Activated CD4-positive, CD25-positive, alpha-beta regulatory T cell treated with anti-CD3 and anti-CD28 coated beads, Interleukin-2, amount 50 U/mL, for 24 hours (primary cell): ENCODE measurements around the gene CD276.

ENCODE experiments used
- ATAC-seq, 2 donors: fragments of 150-1000 bp; cut with Tn5 transposase; one replicate each; pipeline ENCODE4 v1.10.0; 2021; ENCODE audit warnings: mild to moderate bottlenecking in 1 of 2, moderate library complexity in 1 of 2

The CD276 gene

GRCh38 chr15:73748730-73749129, 64.5 kb downstream of the CD276 start:
- ATAC-seq: no peak

- no peak for ATAC-seq
Measured at GRCh38 chr15:73749533-73749932, 65.3 kb downstream of the CD276 start.

DNA sequence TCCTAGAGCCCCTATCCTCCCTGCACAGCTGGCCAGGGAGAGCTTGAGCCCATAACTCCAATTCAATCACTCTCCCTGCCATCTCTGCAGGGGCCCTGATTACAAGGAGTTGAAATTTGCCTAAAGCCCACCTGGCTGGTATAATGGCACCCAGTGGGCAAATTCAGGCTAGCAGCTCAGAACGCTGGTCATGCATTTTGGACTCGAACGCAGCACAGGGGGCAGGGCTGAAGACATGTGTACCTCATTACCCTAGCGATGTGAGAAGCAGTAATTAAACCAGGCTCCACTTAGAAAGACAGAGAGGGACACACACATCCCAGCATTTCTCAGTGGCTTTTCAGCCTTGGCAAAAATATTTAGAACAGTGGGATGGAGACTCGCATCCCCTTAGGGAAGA, 65.8 kb downstream of the CD276 start:
- ATAC-seq: no peak

- ATAC-seq: no peak
Measured at GRCh38 chr15:73750438-73750837, 66.3 kb downstream of the CD276 start.

- no peak for ATAC-seq
Measured at GRCh38 chr15:73750951-73751350, 66.8 kb downstream of the CD276 start.

DNA sequence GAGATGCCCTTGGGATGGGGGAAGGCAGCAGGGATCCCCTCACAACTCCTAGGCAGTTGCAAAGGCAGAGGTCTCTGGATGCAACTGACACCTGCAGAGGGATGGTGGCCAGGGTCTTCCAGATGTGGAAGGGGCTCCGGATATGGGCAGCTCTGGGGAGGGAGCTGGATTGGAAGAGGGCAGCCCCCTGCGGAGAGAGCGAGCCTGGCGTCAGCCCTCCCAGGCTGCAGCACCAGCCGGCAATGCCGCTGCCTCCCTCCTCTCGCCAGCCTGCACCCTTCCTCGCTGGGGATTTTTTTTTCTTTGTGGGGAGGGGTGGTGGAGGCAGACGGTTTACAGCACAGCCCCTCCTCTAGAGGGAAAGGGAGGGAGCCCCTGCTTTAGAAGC, 67.3 kb downstream of the CD276 start:
- ATAC-seq: no peak

- ATAC-seq: no peak
Measured at GRCh38 chr15:73751899-73752805, 68.0 kb downstream of the CD276 start.

DNA sequence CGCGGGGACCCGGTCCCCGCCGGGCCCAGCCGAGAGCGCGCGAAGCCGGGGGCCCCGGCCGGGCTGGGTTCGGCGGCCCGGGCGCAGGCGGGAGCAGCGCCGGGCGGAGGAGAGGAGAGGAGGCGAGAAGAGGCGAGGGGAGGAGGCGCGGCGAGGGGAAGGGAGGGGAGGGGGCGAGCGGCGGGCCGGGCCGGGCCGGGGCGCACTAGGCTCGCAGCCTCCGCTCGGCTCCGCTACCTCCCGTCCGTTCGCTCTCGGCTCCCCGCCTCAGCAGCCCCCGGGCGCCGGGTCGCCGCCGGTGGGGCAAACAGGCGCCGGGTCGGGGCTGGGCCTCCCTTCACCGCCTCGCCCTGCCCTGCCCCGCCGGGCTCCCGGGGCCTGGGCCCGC, 68.6 kb downstream of the CD276 start:
- no peak for ATAC-seq

GRCh38 chr15:73753250-73754130, 69.3 kb downstream of the CD276 start, which contains the start of gene INSYN1:
Gene INSYN1 (minus strand): TSS chr15:73753351. CDS start chr15:73751130, 2,221 bp downstream.
- no peak for ATAC-seq

GRCh38 chr15:73754461-73754860, 70.3 kb downstream of the CD276 start:
- ATAC-seq: no peak

- ATAC-seq: no peak
Measured at GRCh38 chr15:73755481-73755880, 71.3 kb downstream of the CD276 start.

GRCh38 chr15:73755946-73756345, 71.8 kb downstream of the CD276 start:
- no peak for ATAC-seq

DNA sequence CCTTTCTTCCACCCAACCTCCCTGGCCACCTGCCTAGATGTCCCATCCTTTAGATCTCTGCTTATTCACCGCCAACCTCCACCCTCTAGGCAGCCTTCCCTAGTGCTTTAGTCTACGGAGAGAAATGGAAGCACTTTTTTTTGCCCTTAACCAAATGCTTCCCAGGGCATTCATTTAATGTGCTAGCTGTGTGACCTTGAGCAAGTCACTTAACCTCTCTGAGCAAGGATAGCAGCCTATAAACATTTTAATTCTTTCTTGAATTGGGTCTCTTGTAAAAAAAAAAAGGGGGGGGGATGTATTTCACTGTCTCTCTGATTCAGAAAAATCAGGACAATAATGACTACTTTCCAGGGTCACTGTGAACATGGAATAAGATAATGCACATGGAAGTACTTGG, 72.2 kb downstream of the CD276 start:
- ATAC-seq: no peak

DNA sequence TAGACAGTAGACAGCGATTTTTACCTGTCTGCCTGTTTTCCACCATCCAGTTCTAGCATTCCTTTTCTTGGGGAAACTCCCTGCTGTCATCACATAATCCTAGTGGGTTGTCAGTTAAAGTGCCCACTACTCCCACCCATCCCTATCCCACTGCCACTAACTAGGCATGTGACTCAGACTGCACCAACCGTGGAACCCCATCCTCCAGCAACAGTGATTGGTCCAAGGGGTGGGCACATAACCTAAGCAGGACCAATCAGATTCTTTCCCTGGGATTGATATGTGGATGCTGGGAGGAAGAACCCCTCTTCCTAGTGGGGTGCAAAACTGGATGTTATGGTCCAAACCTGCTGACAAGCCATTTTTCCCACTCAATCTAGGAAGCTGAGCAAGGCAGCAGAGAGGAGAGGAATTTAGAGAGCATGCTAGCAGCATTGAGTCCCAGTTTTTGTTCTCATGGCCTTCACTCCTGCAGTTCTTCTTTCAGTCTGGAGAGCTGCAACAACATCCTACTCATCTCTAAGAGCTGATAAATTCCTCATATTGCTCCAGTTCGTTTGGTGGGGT, 72.8 kb downstream of the CD276 start:
- ATAC-seq: no peak

- no peak for ATAC-seq
Measured at GRCh38 chr15:73757571-73757970, 73.4 kb downstream of the CD276 start.

- ATAC-seq: no peak
Measured at GRCh38 chr15:73758461-73758860, 74.3 kb downstream of the CD276 start.

DNA sequence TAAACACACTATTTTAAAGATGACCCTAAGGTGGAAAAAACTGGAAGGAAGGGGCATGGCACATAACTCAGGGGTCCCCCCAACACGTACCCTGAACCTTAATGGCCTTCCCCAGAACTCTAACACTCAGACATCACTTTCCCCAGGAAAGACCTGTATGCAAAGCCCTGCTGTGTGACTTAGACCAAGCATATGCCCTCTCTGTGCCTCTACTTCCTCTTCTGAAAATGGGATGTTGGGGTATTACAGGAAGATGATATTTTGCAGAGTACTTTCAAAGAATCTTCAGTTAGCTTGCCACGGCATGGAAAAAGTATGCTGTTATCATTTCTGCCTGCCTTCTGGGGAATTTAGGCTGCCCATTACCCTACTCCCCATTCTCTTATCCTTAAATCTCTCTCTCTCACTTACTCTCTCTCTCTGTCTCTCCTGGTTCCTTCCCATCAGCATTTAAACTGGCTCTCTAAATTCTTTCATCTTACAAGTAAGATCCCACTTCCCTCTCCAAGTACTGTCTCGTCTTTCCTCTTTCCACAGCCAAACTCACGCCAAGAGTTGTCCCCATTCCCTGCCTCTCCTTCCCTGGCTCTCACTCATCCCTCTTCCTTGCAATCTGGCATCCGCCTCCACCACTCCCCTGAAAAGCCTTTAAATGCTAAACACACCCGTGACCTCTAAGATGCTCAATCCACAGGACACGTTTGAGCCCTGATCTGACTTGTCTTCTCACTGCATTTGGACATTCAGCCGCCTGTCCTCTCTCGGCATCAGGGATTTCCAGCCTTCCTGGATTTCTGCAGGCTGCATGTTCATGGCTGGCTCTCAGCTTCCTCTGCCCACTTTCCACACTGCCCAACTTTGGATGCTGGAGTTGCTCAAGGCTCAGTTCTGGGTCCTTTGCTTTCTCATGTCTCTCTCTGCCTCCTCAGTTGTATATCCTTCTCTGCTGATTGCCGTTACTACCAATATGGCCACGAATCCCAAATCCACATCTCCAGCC, 76.4 kb downstream of the CD276 start:
- no peak for ATAC-seq

GRCh38 chr15:73763931-73764330, 79.7 kb downstream of the CD276 start:
- ATAC-seq: no peak
